Endodermal cell (in vitro differentiated cells): ENCODE measurements around the gene TAF3. TPM values are rescaled to one million over a fixed set of nuclear protein-coding genes. Genes with fewer than 3 reads are reported as not detected.

Experiments used
- DNase-seq: peaks from one replicate; pipeline ENCODE4 v3.0.0-alpha.2; 2017
- H3K27ac ChIP-seq: 2 replicates; pipeline ENCODE4 v1.5.1; 2013; ENCODE audit warnings: mild to moderate bottlenecking, low read depth, low read length, moderate library complexity
- H3K27me3 ChIP-seq: 2 replicates; pipeline ENCODE4 v1.6.1; 2013; ENCODE audit warnings: mild to moderate bottlenecking, low read length, moderate library complexity; ENCODE audit not compliant: insufficient read depth, control insufficient read depth, poor library complexity, severe bottlenecking
- H3K36me3 ChIP-seq: 2 replicates; pipeline ENCODE4 v1.7.0; 2013; ENCODE audit warnings: mild to moderate bottlenecking, low read length, moderate library complexity; ENCODE audit not compliant: control insufficient read depth, insufficient read depth
- H3K4me1 ChIP-seq: one replicate; pipeline ENCODE4 v1.7.0; 2013; ENCODE audit warnings: low read length; ENCODE audit not compliant: control insufficient read depth, insufficient read depth
- H3K4me3 ChIP-seq: 2 replicates; pipeline ENCODE4 v1.5.1; 2013; ENCODE audit warnings: mild to moderate bottlenecking, low read length, moderate library complexity
- H3K9ac ChIP-seq: 2 replicates; pipeline ENCODE4 v1.6.1; 2013; ENCODE audit warnings: mild to moderate bottlenecking, low read length, moderate library complexity; ENCODE audit not compliant: poor library complexity, severe bottlenecking; ENCODE audit errors: extremely low read depth
- H3K9me3 ChIP-seq: 2 replicates; pipeline ENCODE4 v1.6.1; 2013; ENCODE audit warnings: mild to moderate bottlenecking, low read length, moderate library complexity; ENCODE audit not compliant: control insufficient read depth
- H3K27ac Mint-ChIP-seq: 2 replicates; pipeline ENCODE4 v1.8.0; 2020; ENCODE audit warnings: mixed read lengths
- H3K27me3 Mint-ChIP-seq: 2 replicates; pipeline ENCODE4 v1.8.0; 2021; ENCODE audit warnings: mild to moderate bottlenecking, mixed read lengths; ENCODE audit not compliant: insufficient read depth
- H3K36me3 Mint-ChIP-seq: 2 replicates; pipeline ENCODE4 v1.8.0; 2020; ENCODE audit warnings: low read depth, mixed read lengths
- H3K4me1 Mint-ChIP-seq: 2 replicates; pipeline ENCODE4 v1.8.0; 2020; ENCODE audit warnings: mixed read lengths
- H3K4me3 Mint-ChIP-seq: 2 replicates; pipeline ENCODE4 v1.8.0; 2020; ENCODE audit warnings: mild to moderate bottlenecking, moderate library complexity, mixed read lengths
- H3K9me3 Mint-ChIP-seq: 2 replicates; pipeline ENCODE4 v1.8.0; 2020; ENCODE audit warnings: mild to moderate bottlenecking, mixed read lengths
- CTCF ChIP-seq: fragments of 200-600 bp; sonication (generic); conservative IDR thresholded peaks from 2 replicates; pipeline ENCODE4 v1.5.0; 2021; ENCODE audit warnings: antibody characterized with exemption, mild to moderate bottlenecking
- WGBS, 2 experiments: methylation state at CpG; one replicate each; pipeline versions ENCODE4 v1.1.5 to v1.1.7; 2013; ENCODE audit warnings: missing lambda C conversion rate in 2 of 2, mixed read lengths in 1 of 2; ENCODE audit not compliant: insufficient coverage in 1 of 2, insufficient read length in 1 of 2; 5-methylcytosine and 5-hydroxymethylcytosine counted together
- total RNA-seq, 2 donors: library from RNA; stranded (reverse); fragmentation: NEBNext Ultra II Directional in 1 of 2; extraction: Animal tissue kit (Norgen Biotek cat#: 25700) in 1 of 2; gene quantifications; 2 replicates in 1 of 2; 3 replicates in 1 of 2; pipeline ENCODE4 v1.2.1, GENCODE V29; 2021

TAF3 gene
- total RNA-seq, 2 donors from 2014 or later: 9.9 to 10.0 TPM

- H3K36me3 ChIP-seq: no peaks in the 10 kb centered on the region
- no peaks in the 10 kb centered on the region for H3K9me3 ChIP-seq
- H3K4me3 ChIP-seq: peak overlapping the region; percentile 65
- Mint-ChIP-seq H3K36me3 (peaks cover 2% of the 10 kb centered on the region), H3K27me3 (peaks cover 66% of the 10 kb centered on the region), H3K4me1 (peaks cover 29% of the 10 kb centered on the region), H3K27ac (no peak overlapping the region), H3K9me3 (no peaks in the 10 kb centered on the region), H3K4me3 (peak overlapping the region; percentile 86)
- peak; percentile 89 for DNase-seq
- peaks cover 62% of the 10 kb centered on the region for H3K27me3 ChIP-seq
- no peak overlapping the region for H3K9ac ChIP-seq
- no peak for TF ChIP-seq CTCF
- no peak overlapping the region for H3K27ac ChIP-seq
- peaks cover 14% of the 10 kb centered on the region for H3K4me1 ChIP-seq
- 2 to 5% methylated on average over 12 to 48 of the region's 52 CpGs for WGBS, 2 experiments
Observed at GRCh38 chr10:8051109-8051821, 233.0 kb downstream of the TAF3 start.

- Mint-ChIP-seq H3K9me3 (no peaks in the 10 kb centered on the region), H3K27me3 (peaks cover 66% of the 10 kb centered on the region), H3K4me1 (peaks cover 29% of the 10 kb centered on the region), H3K4me3 (peak overlapping the region; percentile 86), H3K27ac (peak overlapping the region; percentile 87), H3K36me3 (peaks cover 8% of the 10 kb centered on the region)
- Histone ChIP-seq H3K27ac (no peak overlapping the region), H3K4me1 (peaks cover 12% of the 10 kb centered on the region), H3K36me3 (no peaks in the 10 kb centered on the region), H3K9me3 (no peaks in the 10 kb centered on the region), H3K9ac (no peak overlapping the region), H3K27me3 (peaks cover 62% of the 10 kb centered on the region), H3K4me3 (peak overlapping the region; percentile 65)
- WGBS, 2 experiments: 2% methylated on average over 29 of the region's 29 CpGs; no CpG with 5 or more reads in 1 of the 2 experiments
- DNase-seq: no peak
- TF ChIP-seq CTCF: no peak
Observed at GRCh38 chr10:8051851-8052257, 233.5 kb downstream of the TAF3 start.

- Histone ChIP-seq H3K36me3 (no peaks in the 10 kb centered on the region), H3K4me3 (peak overlapping the region; percentile 65), H3K9ac (no peak overlapping the region), H3K27ac (no peak overlapping the region), H3K9me3 (no peaks in the 10 kb centered on the region), H3K27me3 (peaks cover 61% of the 10 kb centered on the region), H3K4me1 (peaks cover 8% of the 10 kb centered on the region)
- peaks cover 66% of the 10 kb centered on the region for H3K27me3 Mint-ChIP-seq
- 6 to 8% methylated on average over 20 to 31 of the region's 32 CpGs for WGBS, 2 experiments
- H3K4me1 Mint-ChIP-seq: peaks cover 29% of the 10 kb centered on the region
- DNase-seq: peak; percentile 47
- TF ChIP-seq CTCF: no peak
- peak overlapping the region; percentile 86 for H3K4me3 Mint-ChIP-seq
- H3K27ac Mint-ChIP-seq: peak overlapping the region; percentile 87
- H3K36me3 Mint-ChIP-seq: peaks cover 14% of the 10 kb centered on the region
- no peaks in the 10 kb centered on the region for H3K9me3 Mint-ChIP-seq
Observed at GRCh38 chr10:8052341-8052955, 234.1 kb downstream of the TAF3 start.
